ENCODE data around the gene SHQ1.

SHQ1 gene

DNA sequence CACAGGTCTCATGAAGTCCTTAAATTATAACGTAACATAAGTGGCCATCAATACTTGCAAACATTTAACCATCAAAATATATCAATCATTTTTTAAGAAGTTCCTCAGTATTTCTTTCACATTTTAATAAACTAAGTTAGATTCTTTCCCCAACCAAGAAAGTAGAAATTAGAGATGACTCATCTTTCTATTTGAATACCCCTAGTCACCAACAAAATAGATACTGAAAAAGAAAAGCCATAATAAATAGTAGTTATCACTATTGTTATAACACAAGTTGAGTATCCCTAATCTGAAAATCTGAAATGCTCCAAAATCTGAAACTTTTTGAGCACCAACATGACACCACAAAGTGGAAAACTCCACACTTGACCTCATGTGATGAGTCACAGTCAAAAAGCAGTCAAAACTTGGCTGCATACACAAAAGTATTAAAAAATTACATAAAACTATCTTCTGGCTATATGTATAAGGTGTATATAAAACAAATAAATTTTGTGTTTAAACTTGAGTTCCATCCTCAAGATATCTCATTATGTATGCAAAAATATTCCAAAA lies 3.7 kb downstream of the SHQ1 start:
- CTCF ChIA-PET = no interaction called here
- POLR2A ChIA-PET = no interaction called here

DNA sequence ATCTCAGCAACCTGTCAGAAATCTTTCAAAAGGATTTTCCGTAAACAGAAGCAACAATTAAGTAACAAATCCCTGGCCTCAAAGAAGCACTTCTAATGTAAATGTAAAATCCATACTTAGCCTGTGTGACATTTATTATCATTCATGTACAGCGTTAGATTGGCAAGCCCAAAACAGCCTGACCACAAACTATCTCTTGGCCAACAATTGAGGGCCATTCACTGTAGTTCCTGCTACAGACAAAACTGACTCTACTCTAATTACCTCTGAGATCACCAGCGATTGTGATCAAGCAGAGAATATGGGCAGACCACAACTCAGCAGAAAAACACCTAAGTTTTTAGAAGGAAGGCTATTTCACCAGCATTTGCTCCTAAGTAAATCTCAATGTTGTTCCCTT lies 9.2 kb downstream of the SHQ1 start:
- Histone ChIP-seq H3K27ac (ENCODE audit: extremely low read depth, low read depth, low read length) (no peak overlapping the region), H3K9me3 (ENCODE audit: control insufficient read depth, insufficient read depth, low read depth, low read length) (no peaks in the 10 kb centered on the region), H3K36me3 (ENCODE audit: control insufficient read depth in 2 of 2, insufficient read depth in 1 of 2, low read length in 2 of 2) (peaks cover 6 to 66% of the 10 kb centered on the region in 2 experiments; a peak in 2 of 3 replicates), H3K4me3 (ENCODE audit: low read depth, low read length) (no peak overlapping the region), H3K4me1 (ENCODE audit: control insufficient read depth, insufficient read depth, low read length) (no peaks in the 10 kb centered on the region)
- CTCF ChIA-PET = no interaction called here
- TF ChIP-seq OSR2 (tag by site-specific recombination; IDR thresholded peaks at IDR 0.05) (peak; percentile 49; the same call in 1 of the 2 replicates), ZNF214 (tag by site-specific recombination; IDR thresholded peaks at IDR 0.05; ENCODE audit: borderline replicate concordance) (no peak), ZNF239 (tag by site-specific recombination; IDR thresholded peaks at IDR 0.05) (no peak), ZFP69B (tag by site-specific recombination; IDR thresholded peaks at IDR 0.05) (no peak), ZSCAN30 (tag by site-specific recombination; IDR thresholded peaks at IDR 0.05) (no peak), ZNF248 (tag by site-specific recombination; IDR thresholded peaks at IDR 0.05) (no peak), ZNF366 (tag by site-specific recombination; conservative IDR thresholded peaks at IDR 0.05) (peak; percentile 41; the same call in 1 of the 2 replicates), ZNF335 (tag by site-specific recombination; conservative IDR thresholded peaks at IDR 0.05) (no peak), ZNF510 (tag by site-specific recombination; IDR thresholded peaks at IDR 0.05; ENCODE audit: insufficient replicate concordance) (no peak), ZFHX2 (tag by site-specific recombination; conservative IDR thresholded peaks at IDR 0.05) (no peak), SCRT2 (tag by site-specific recombination; IDR thresholded peaks at IDR 0.05) (0 out of 2 replicates have a peak, but pooled peaks have one; percentile 18)
- TF ChIP-seq, protein P1, sequence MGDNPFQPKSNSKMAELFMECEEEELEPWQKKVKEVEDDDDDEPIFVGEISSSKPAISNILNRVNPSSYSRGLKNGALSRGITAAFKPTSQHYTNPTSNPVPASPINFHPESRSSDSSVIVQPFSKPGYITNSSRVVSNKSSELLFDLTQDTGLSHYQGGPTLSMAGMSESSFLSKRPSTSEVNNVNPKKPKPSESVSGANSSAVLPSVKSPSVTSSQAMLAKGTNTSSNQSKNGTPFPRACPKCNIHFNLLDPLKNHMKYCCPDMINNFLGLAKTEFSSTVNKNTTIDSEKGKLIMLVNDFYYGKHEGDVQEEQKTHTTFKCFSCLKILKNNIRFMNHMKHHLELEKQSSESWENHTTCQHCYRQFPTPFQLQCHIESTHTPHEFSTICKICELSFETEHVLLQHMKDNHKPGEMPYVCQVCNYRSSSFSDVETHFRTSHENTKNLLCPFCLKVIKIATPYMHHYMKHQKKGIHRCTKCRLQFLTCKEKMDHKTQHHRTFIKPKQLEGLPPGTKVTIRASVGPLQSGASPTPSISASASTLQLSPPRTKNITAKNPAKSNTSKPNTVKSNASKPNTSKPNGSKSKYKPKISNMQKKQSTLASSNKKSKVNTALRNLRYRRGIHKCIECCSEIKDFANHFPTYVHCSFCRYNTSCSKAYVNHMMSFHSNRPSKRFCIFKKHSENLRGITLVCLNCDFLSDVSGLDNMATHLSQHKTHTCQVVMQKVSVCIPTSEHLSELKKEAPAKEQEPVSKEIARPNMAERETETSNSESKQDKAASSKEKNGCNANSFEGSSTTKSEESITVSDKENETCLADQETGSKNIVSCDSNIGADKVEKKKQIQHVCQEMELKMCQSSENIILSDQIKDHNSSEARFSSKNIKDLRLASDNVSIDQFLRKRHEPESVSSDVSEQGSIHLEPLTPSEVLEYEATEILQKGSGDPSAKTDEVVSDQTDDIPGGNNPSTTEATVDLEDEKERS (tag by site-specific recombination; IDR thresholded peaks at IDR 0.05) = no peak
- TF ChIP-seq, protein P2, sequence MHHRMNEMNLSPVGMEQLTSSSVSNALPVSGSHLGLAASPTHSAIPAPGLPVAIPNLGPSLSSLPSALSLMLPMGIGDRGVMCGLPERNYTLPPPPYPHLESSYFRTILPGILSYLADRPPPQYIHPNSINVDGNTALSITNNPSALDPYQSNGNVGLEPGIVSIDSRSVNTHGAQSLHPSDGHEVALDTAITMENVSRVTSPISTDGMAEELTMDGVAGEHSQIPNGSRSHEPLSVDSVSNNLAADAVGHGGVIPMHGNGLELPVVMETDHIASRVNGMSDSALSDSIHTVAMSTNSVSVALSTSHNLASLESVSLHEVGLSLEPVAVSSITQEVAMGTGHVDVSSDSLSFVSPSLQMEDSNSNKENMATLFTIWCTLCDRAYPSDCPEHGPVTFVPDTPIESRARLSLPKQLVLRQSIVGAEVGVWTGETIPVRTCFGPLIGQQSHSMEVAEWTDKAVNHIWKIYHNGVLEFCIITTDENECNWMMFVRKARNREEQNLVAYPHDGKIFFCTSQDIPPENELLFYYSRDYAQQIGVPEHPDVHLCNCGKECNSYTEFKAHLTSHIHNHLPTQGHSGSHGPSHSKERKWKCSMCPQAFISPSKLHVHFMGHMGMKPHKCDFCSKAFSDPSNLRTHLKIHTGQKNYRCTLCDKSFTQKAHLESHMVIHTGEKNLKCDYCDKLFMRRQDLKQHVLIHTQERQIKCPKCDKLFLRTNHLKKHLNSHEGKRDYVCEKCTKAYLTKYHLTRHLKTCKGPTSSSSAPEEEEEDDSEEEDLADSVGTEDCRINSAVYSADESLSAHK (tag by site-specific recombination; IDR thresholded peaks at IDR 0.05) = no peak
- TF ChIP-seq, protein P3, sequence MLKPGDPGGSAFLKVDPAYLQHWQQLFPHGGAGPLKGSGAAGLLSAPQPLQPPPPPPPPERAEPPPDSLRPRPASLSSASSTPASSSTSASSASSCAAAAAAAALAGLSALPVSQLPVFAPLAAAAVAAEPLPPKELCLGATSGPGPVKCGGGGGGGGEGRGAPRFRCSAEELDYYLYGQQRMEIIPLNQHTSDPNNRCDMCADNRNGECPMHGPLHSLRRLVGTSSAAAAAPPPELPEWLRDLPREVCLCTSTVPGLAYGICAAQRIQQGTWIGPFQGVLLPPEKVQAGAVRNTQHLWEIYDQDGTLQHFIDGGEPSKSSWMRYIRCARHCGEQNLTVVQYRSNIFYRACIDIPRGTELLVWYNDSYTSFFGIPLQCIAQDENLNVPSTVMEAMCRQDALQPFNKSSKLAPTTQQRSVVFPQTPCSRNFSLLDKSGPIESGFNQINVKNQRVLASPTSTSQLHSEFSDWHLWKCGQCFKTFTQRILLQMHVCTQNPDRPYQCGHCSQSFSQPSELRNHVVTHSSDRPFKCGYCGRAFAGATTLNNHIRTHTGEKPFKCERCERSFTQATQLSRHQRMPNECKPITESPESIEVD (tag by site-specific recombination; IDR thresholded peaks at IDR 0.05) = peak; percentile 72
- POLR2A ChIA-PET = no interaction called here

More for the DNA sequence above, 3.7 kb downstream of the SHQ1 start:
- H3K27ac ChIP-seq (ENCODE audit: extremely low read depth, low read depth, low read length) = no peak overlapping the region
- no peaks in the 10 kb centered on the region for H3K4me1 ChIP-seq (ENCODE audit: control insufficient read depth, insufficient read depth, low read length)
- H3K36me3 ChIP-seq (ENCODE audit: control insufficient read depth in 2 of 2, insufficient read depth in 1 of 2, low read length in 2 of 2) = peaks cover 6 to 24% of the 10 kb centered on the region in 2 experiments; a peak in 2 of 3 replicates
- TF ChIP-seq ZNF555 (tag by site-specific recombination; conservative IDR thresholded peaks at IDR 0.05) = no peak
- TF ChIP-seq, protein P3 (tag by site-specific recombination; IDR thresholded peaks at IDR 0.05) = peak; percentile 58; the same call in 1 of the 2 replicates
- H3K4me3 ChIP-seq (ENCODE audit: low read depth, low read length) = no peak overlapping the region
- H3K9me3 ChIP-seq (ENCODE audit: control insufficient read depth, insufficient read depth, low read depth, low read length) = no peaks in the 10 kb centered on the region

Data from HEK293 (cell line).